LNCAP (cell line): Measurements from ENCODE around the gene PSMA7.

Source experiments
- CTCF ChIP-seq: fragments of 450-650 bp; IDR thresholded peaks from 2 replicates; pipeline ENCODE4 v1.5.1; 2017; ENCODE audit warnings: mild to moderate bottlenecking

Gene PSMA7

DNA sequence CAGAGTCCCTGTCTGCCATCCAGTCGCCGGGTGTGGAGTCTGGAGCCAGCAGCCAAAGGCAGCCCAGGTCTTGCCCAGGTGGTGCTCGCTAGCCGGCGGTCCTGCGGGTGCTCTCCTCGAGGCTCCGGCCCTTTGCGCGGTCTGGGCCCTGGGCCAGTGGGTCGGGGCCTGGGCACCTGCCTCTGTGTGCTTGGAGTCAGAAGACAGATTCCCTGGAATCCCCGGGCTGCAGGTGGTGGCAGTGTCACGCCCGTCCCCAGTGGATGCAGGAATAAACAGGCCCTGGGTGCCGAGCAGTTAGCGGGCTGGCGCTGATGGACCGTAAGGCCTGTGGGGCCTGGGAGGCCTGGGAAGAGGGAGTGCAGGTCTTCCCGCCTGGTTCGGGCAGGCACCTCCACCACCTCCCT, 5.7 kb upstream of the PSMA7 start:
- no peak for TF ChIP-seq CTCF

GRCh38 chr20:62147528-62147927, 4.3 kb upstream of the PSMA7 start:
- TF ChIP-seq CTCF = no peak

GRCh38 chr20:62147125-62147524, 3.9 kb upstream of the PSMA7 start:
- no peak for TF ChIP-seq CTCF

DNA sequence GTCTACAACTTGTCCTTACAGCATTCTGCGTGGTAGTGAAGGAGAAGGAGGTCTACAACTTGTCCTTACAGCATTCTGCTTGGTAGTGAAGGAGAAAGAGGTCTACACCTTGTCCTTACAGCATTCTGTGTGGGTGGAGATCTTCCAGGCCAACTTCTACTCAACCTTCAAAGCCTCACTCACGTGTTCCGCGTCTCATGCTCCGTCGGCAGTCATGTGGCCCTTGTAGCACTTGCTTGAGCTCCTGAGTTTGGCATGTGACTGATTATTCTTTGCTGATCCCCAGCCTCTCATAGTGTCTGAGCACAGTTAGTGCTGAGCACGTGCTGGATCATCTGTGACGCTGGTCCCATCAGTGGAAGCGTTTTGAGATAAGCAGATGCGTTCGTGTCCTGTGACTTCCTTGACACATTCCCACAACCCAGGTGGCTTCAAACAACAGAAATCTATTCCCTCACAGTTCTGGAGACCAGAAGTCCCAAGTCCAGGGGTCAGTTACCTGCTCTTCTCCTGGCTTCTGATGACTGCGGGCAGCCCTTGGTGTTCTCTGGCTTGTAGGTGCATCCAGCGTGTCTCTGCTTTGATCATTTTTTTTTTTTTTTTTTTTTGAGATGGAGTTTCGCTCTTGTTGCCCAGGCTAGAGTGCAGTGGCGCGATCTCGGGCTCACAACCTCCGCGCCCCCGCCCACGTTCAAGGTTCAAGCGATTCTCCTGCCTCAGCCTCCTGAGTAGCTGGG, 3.0 kb upstream of the PSMA7 start:
- no peak for TF ChIP-seq CTCF

- no peak for TF ChIP-seq CTCF
Measured at GRCh38 chr20:62145688-62146018, 2.5 kb upstream of the PSMA7 start.

GRCh38 chr20:62143957-62144825, 997 bp upstream of the PSMA7 start:
- no peak for TF ChIP-seq CTCF

GRCh38 chr20:62142252-62143080, 728 bp downstream of the PSMA7 start:
- TF ChIP-seq CTCF = no peak
